ENCODE data around the gene ZNF511.

ZNF511 gene

DNA sequence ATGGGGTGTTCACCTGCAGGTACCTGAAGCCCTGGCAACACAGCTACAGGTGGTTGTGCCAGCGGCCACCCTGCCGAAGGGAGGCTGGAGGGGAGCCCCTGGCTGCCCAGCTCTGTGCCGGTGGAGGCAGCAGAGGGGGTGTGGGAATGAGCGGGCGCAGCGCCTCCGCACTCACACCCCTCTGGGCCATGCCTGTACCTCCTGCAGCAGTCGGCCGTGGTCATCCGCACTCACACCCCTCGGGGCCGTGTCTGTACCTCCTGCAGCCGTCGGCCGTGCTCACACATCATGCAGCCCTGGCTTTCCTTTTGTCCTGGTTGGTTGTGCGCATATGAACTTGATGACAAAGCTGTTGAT lies 1.7 kb downstream of the ZNF511 start:
- ChIA-PET POLR2A (no interaction called here), CTCF (no interaction called here)
- peak; percentile 48; the same call in 1 of the 2 replicates for TF ChIP-seq SCRT2 (tag by site-specific recombination; IDR thresholded peaks at IDR 0.05)
- TF ChIP-seq, protein P1, sequence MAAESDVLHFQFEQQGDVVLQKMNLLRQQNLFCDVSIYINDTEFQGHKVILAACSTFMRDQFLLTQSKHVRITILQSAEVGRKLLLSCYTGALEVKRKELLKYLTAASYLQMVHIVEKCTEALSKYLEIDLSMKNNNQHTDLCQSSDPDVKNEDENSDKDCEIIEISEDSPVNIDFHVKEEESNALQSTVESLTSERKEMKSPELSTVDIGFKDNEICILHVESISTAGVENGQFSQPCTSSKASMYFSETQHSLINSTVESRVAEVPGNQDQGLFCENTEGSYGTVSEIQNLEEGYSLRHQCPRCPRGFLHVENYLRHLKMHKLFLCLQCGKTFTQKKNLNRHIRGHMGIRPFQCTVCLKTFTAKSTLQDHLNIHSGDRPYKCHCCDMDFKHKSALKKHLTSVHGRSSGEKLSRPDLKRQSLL (tag by site-specific recombination; IDR thresholded peaks at IDR 0.05) = no peak
- no peaks in the 10 kb centered on the region for H3K9me3 ChIP-seq (ENCODE audit: control insufficient read depth, insufficient read depth, low read depth, low read length)
- no peaks in the 10 kb centered on the region for H3K4me1 ChIP-seq (ENCODE audit: control insufficient read depth, insufficient read depth, low read length)
- H3K27ac ChIP-seq (ENCODE audit: extremely low read depth, low read depth, low read length) = no peak overlapping the region
- H3K36me3 ChIP-seq (ENCODE audit: control insufficient read depth in 2 of 2, insufficient read depth in 1 of 2, low read length in 2 of 2) = peaks cover 7 to 48% of the 10 kb centered on the region in 2 experiments; a peak in 2 of 3 replicates
- H3K4me3 ChIP-seq (ENCODE audit: low read depth, low read length) = no peak overlapping the region

DNA sequence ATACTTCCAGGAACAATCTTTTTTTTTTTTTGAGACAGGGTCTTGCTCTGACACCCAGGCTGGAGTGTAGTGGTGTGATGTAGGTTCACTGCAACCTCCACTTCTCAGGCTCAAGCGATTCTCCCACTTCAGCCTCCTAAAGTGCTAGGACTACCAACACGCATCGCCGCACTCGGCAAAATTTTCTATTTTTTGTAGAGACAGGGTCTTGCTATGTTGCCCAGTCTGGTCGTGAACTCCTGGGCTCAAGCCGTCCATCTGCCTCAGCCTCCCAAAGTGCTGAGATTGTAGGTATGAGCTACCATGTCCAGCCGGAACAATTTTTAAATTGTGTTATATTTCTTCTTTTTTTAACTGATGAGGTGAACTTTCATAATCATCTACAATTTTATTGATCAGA lies 2.1 kb downstream of the ZNF511 start:
- H3K4me1 ChIP-seq (ENCODE audit: control insufficient read depth, insufficient read depth, low read length) = no peaks in the 10 kb centered on the region
- no peak overlapping the region for H3K4me3 ChIP-seq (ENCODE audit: low read depth, low read length)
- peaks cover 7 to 43% of the 10 kb centered on the region in 2 experiments; a peak in 2 of 3 replicates for H3K36me3 ChIP-seq (ENCODE audit: control insufficient read depth in 2 of 2, insufficient read depth in 1 of 2, low read length in 2 of 2)
- H3K9me3 ChIP-seq (ENCODE audit: control insufficient read depth, insufficient read depth, low read depth, low read length) = no peaks in the 10 kb centered on the region
- POLR2A ChIA-PET = no interaction called here
- H3K27ac ChIP-seq (ENCODE audit: extremely low read depth, low read depth, low read length) = no peak overlapping the region
- CTCF ChIA-PET = interaction anchor here (1.2 kb wide), 1 partner anchor 19 kb away, joined by 3 read pairs; no protein-coding TSS in a partner anchor
- TF ChIP-seq ZNF121 (tag by site-specific recombination; IDR thresholded peaks at IDR 0.05) (peak; percentile 84), ZNF266 (tag by site-specific recombination; IDR thresholded peaks at IDR 0.05; ENCODE audit: low read depth) (no peak)

DNA sequence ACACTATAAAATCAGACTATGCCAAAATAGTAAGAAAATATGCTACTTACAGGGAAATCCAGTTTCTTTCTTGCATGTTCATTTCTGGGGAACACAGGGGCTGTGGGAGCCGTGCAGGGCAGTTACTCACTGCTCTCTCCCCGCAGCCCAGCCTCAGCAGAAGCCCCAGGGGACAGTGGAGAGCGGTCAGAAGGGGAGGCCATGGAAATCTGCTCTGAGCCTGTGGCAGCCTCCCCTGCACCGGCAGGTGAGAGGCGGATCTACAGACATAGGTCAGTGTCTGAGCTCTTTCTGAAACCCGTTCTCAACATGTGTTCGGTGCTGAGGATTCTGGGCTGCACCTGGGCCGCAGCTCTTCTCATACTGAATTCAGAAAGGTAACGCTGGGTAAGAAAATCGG lies 2.9 kb downstream of the ZNF511 start:
- Histone ChIP-seq H3K27ac (ENCODE audit: extremely low read depth, low read depth, low read length) (no peak overlapping the region), H3K4me1 (ENCODE audit: control insufficient read depth, insufficient read depth, low read length) (no peaks in the 10 kb centered on the region), H3K4me3 (ENCODE audit: low read depth, low read length) (no peak overlapping the region), H3K36me3 (ENCODE audit: control insufficient read depth in 2 of 2, insufficient read depth in 1 of 2, low read length in 2 of 2) (peaks cover 7 to 40% of the 10 kb centered on the region in 2 experiments; a peak in 2 of 3 replicates), H3K9me3 (ENCODE audit: control insufficient read depth, insufficient read depth, low read depth, low read length) (no peaks in the 10 kb centered on the region)
- CTCF ChIA-PET = interaction anchor here (1.2 kb wide), 1 partner anchor 18 kb away, joined by 3 read pairs; no protein-coding TSS in a partner anchor
- POLR2A ChIA-PET = no interaction called here
- TF ChIP-seq ZNF830 (tag by site-specific recombination; IDR thresholded peaks at IDR 0.05; ENCODE audit: low read depth) = no peak
- TF ChIP-seq, protein P2, sequence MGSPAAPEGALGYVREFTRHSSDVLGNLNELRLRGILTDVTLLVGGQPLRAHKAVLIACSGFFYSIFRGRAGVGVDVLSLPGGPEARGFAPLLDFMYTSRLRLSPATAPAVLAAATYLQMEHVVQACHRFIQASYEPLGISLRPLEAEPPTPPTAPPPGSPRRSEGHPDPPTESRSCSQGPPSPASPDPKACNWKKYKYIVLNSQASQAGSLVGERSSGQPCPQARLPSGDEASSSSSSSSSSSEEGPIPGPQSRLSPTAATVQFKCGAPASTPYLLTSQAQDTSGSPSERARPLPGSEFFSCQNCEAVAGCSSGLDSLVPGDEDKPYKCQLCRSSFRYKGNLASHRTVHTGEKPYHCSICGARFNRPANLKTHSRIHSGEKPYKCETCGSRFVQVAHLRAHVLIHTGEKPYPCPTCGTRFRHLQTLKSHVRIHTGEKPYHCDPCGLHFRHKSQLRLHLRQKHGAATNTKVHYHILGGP (tag by site-specific recombination; IDR thresholded peaks at IDR 0.05) = no peak
- no peak for TF ChIP-seq ZNF2 (tag by site-specific recombination; IDR thresholded peaks at IDR 0.05)

DNA sequence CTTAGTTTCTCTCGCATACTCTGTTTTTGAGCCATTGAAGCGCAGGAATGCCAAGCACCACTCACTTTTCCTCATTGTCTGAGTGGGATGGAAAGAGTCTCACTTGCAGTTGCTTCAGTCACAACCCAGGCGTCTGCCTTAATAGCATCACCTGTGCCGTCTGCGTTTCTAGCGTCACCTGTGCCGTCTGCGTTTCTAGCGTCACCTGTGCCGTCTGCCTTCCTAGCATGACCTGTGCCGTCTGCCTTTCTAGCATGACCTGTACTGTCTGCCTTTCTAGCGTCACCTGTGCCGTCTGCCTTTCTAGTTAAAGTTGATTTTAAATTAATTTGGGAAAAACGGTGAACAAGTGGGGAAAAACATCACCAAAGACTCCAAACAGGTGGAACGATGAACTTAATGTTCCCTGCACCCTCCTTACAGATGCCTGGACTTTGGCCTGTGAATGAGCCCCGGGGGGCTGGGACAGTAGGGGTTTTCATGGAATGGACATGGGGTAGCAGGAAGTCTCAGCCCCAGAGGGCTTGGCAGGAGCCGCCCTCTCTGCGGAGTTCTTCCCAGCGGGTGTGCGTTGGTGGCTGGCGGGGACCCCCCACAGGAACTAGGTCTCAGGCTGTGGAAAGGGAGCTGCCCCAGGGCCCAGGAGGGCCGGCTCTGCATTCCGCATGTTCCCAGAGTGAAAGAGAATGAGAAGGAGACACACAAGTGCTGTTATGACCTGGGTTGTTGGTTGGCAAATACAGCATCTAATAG lies 3.5 kb downstream of the ZNF511 start:
- Histone ChIP-seq H3K36me3 (ENCODE audit: control insufficient read depth in 2 of 2, insufficient read depth in 1 of 2, low read length in 2 of 2) (peaks cover 7 to 40% of the 10 kb centered on the region in 2 experiments; a peak in 2 of 3 replicates), H3K9me3 (ENCODE audit: control insufficient read depth, insufficient read depth, low read depth, low read length) (no peaks in the 10 kb centered on the region), H3K4me1 (ENCODE audit: control insufficient read depth, insufficient read depth, low read length) (no peaks in the 10 kb centered on the region), H3K27ac (ENCODE audit: extremely low read depth, low read depth, low read length) (no peak overlapping the region), H3K4me3 (ENCODE audit: low read depth, low read length) (no peak overlapping the region)
- ChIA-PET CTCF (interaction anchor here (1.2 kb wide), 1 partner anchor 17 kb away, joined by 3 read pairs; no protein-coding TSS in a partner anchor), POLR2A (no interaction called here)
- TF ChIP-seq ZNF19 (tag by site-specific recombination; IDR thresholded peaks at IDR 0.05; ENCODE audit: low read depth) (no peak), ZIC2 (tag by site-specific recombination; IDR thresholded peaks at IDR 0.05) (peak; percentile 70)

DNA sequence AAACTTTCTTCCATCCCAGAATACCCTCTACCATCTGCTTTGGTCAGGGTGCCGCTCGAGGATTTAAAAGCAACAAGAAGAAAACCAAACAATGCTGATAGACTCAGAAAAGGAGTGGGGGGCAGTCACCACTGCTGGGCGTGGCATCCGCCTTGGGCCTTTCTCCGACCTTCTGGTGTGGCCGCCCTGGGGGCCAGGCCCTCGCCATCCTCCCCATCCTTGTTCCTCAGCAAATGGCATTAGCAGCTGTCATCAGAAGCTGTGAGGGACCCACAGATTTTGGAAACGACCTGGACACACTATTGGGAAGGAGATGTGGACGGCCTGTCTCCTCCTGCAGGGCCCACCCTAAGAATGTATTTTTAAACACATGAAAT lies 4.0 kb downstream of the ZNF511 start:
- CTCF ChIA-PET = no interaction called here

More for the DNA sequence above, 4.0 kb downstream of the ZNF511 start:
- TF ChIP-seq TCF7L2 (IDR thresholded peaks at IDR 0.05; ENCODE audit: borderline replicate concordance, low read depth, low read length) = no peak
- no peak for TF ChIP-seq ZNF155 (tag by site-specific recombination; IDR thresholded peaks at IDR 0.05)
- TF ChIP-seq, protein P3, sequence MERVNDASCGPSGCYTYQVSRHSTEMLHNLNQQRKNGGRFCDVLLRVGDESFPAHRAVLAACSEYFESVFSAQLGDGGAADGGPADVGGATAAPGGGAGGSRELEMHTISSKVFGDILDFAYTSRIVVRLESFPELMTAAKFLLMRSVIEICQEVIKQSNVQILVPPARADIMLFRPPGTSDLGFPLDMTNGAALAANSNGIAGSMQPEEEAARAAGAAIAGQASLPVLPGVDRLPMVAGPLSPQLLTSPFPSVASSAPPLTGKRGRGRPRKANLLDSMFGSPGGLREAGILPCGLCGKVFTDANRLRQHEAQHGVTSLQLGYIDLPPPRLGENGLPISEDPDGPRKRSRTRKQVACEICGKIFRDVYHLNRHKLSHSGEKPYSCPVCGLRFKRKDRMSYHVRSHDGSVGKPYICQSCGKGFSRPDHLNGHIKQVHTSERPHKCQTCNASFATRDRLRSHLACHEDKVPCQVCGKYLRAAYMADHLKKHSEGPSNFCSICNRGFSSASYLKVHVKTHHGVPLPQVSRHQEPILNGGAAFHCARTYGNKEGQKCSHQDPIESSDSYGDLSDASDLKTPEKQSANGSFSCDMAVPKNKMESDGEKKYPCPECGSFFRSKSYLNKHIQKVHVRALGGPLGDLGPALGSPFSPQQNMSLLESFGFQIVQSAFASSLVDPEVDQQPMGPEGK (tag by site-specific recombination; IDR thresholded peaks at IDR 0.05) = no peak
- no peak for TF ChIP-seq ZSCAN16 (tag by site-specific recombination; IDR thresholded peaks at IDR 0.05)
- TF ChIP-seq ZNF416 (tag by site-specific recombination; IDR thresholded peaks at IDR 0.05) = no peak
- TF ChIP-seq ZNF266 (tag by site-specific recombination; IDR thresholded peaks at IDR 0.05; ENCODE audit: low read depth) = no peak
- TF ChIP-seq ZNF843 (tag by site-specific recombination; IDR thresholded peaks at IDR 0.05) = no peak
- no peak for TF ChIP-seq ZNF311 (tag by site-specific recombination; IDR thresholded peaks at IDR 0.05; ENCODE audit: borderline replicate concordance)
- TF ChIP-seq ZNF747 (tag by site-specific recombination; IDR thresholded peaks at IDR 0.05) = no peak
- no peak for TF ChIP-seq ZNF561 (tag by site-specific recombination; IDR thresholded peaks at IDR 0.05; ENCODE audit: borderline replicate concordance)
- Histone ChIP-seq H3K9me3 (ENCODE audit: control insufficient read depth, insufficient read depth, low read depth, low read length) (no peaks in the 10 kb centered on the region), H3K4me3 (ENCODE audit: low read depth, low read length) (no peak overlapping the region), H3K4me1 (ENCODE audit: control insufficient read depth, insufficient read depth, low read length) (no peaks in the 10 kb centered on the region), H3K36me3 (ENCODE audit: control insufficient read depth in 2 of 2, insufficient read depth in 1 of 2, low read length in 2 of 2) (peaks cover 7 to 40% of the 10 kb centered on the region in 2 experiments; a peak in 2 of 3 replicates), H3K27ac (ENCODE audit: extremely low read depth, low read depth, low read length) (no peak overlapping the region)
- POLR2A ChIA-PET = no interaction called here

Measured in HEK293 (cell line).